Parathyroid adenoma (tissue), 2 donors: ENCODE results near the gene WDR19.

ENCODE experiments used
- H2AFZ ChIP-seq: fragments of 300-600 bp; sonication (generic); one replicate; pipeline ENCODE4 v1.7.0; 2017; ENCODE audit warnings: antibody characterized with exemption, mild to moderate bottlenecking
- H3K27ac ChIP-seq: fragments of 300-600 bp; sonication (generic); one replicate; pipeline ENCODE4 v1.7.0; 2017
- H3K27me3 ChIP-seq: fragments of 300-600 bp; sonication (generic); one replicate; pipeline ENCODE4 v1.7.0; 2017; ENCODE audit warnings: low read length; ENCODE audit not compliant: control insufficient read depth, insufficient read depth
- H3K36me3 ChIP-seq: fragments of 300-600 bp; sonication (generic); one replicate; pipeline ENCODE4 v1.7.0; 2017; ENCODE audit warnings: low read length; ENCODE audit not compliant: control insufficient read depth, insufficient read depth
- H3K4me1 ChIP-seq: fragments of 300-600 bp; sonication (generic); one replicate; pipeline ENCODE4 v1.7.0; 2017; ENCODE audit warnings: control low read depth
- H3K4me2 ChIP-seq: fragments of 300-600 bp; sonication (generic); one replicate; pipeline ENCODE4 v1.7.0; 2017; ENCODE audit warnings: low read length
- H3K4me3 ChIP-seq: fragments of 300-600 bp; sonication (generic); one replicate; pipeline ENCODE4 v1.7.0; 2017; ENCODE audit warnings: low read depth, low read length
- H3K79me2 ChIP-seq: fragments of 300-600 bp; sonication (generic); one replicate; pipeline ENCODE4 v1.7.0; 2017; ENCODE audit warnings: control low read depth
- H3K9ac ChIP-seq: fragments of 300-600 bp; sonication (generic); one replicate; pipeline ENCODE4 v1.7.0; 2017; ENCODE audit warnings: mild to moderate bottlenecking
- H3K9me3 ChIP-seq: fragments of 300-600 bp; sonication (generic); one replicate; pipeline ENCODE4 v1.7.0; 2017; ENCODE audit warnings: low read length; ENCODE audit not compliant: control insufficient read depth
- CTCF ChIP-seq: fragments of 300-600 bp; sonication (generic); IDR thresholded peaks from one replicate; pipeline ENCODE4 v1.7.0; 2017; ENCODE audit warnings: antibody characterized with exemption, mild to moderate bottlenecking
- donor health status: primary hyperparathyroidism.

Gene WDR19

GRCh38 chr4:39295784-39296183, 113.5 kb downstream of the WDR19 start:
- H3K4me1 ChIP-seq, result no peaks in the 10 kb centered on the region
- no peaks in the 10 kb centered on the region for H3K27me3 ChIP-seq
- H2AFZ ChIP-seq, result no peak overlapping the region
- no peak overlapping the region for H3K4me2 ChIP-seq
- no peak overlapping the region for H3K27ac ChIP-seq
- H3K4me3 ChIP-seq, result no peak overlapping the region
- H3K79me2 ChIP-seq, result no peaks in the 10 kb centered on the region
- H3K36me3 ChIP-seq, result no peaks in the 10 kb centered on the region
- H3K9ac ChIP-seq, result no peak overlapping the region
- H3K9me3 ChIP-seq, result no peaks in the 10 kb centered on the region
- TF ChIP-seq CTCF, result no peak

- H3K27me3 ChIP-seq, result no peaks in the 10 kb centered on the region
- no peaks in the 10 kb centered on the region for H3K79me2 ChIP-seq
- H3K27ac ChIP-seq, result no peak overlapping the region
- H3K9ac ChIP-seq, result no peak overlapping the region
- no peak overlapping the region for H3K4me3 ChIP-seq
- no peaks in the 10 kb centered on the region for H3K9me3 ChIP-seq
- TF ChIP-seq CTCF, result no peak
- no peak overlapping the region for H3K4me2 ChIP-seq
- no peaks in the 10 kb centered on the region for H3K36me3 ChIP-seq
- H2AFZ ChIP-seq, result no peak overlapping the region
- H3K4me1 ChIP-seq, result no peaks in the 10 kb centered on the region
Measured at GRCh38 chr4:39302901-39303300, 120.6 kb downstream of the WDR19 start.

- H3K4me1 ChIP-seq, result no peaks in the 10 kb centered on the region
- H3K9me3 ChIP-seq, result no peaks in the 10 kb centered on the region
- H3K27ac ChIP-seq, result no peak overlapping the region
- no peak overlapping the region for H3K4me3 ChIP-seq
- H3K9ac ChIP-seq, result no peak overlapping the region
- H3K79me2 ChIP-seq, result no peaks in the 10 kb centered on the region
- H2AFZ ChIP-seq, result no peak overlapping the region
- H3K4me2 ChIP-seq, result no peak overlapping the region
- H3K27me3 ChIP-seq, result no peaks in the 10 kb centered on the region
- no peaks in the 10 kb centered on the region for H3K36me3 ChIP-seq
- TF ChIP-seq CTCF, result no peak
Measured at GRCh38 chr4:39303871-39304270, 121.5 kb downstream of the WDR19 start.

GRCh38 chr4:39304651-39305050, 122.3 kb downstream of the WDR19 start:
- Histone ChIP-seq H3K36me3 (no peaks in the 10 kb centered on the region), H3K9me3 (no peaks in the 10 kb centered on the region), H2AFZ (no peak overlapping the region), H3K9ac (no peak overlapping the region), H3K79me2 (no peaks in the 10 kb centered on the region), H3K27ac (no peak overlapping the region), H3K4me1 (no peaks in the 10 kb centered on the region), H3K4me3 (no peak overlapping the region), H3K27me3 (no peaks in the 10 kb centered on the region), H3K4me2 (no peak overlapping the region)
- no peak for TF ChIP-seq CTCF

- no peak for TF ChIP-seq CTCF
Measured at GRCh38 chr4:39305912-39306677, 123.8 kb downstream of the WDR19 start.

More at GRCh38 chr4:39305912-39306677, 123.8 kb downstream of the WDR19 start:
- H3K4me2 ChIP-seq, result no peak overlapping the region
- H3K9me3 ChIP-seq, result no peaks in the 10 kb centered on the region
- H3K9ac ChIP-seq, result no peak overlapping the region
- no peak overlapping the region for H3K4me3 ChIP-seq
- no peak overlapping the region for H3K27ac ChIP-seq
- H3K36me3 ChIP-seq, result no peaks in the 10 kb centered on the region
- H3K27me3 ChIP-seq, result no peaks in the 10 kb centered on the region
- no peaks in the 10 kb centered on the region for H3K79me2 ChIP-seq
- H3K4me1 ChIP-seq, result no peaks in the 10 kb centered on the region
- H2AFZ ChIP-seq, result no peak overlapping the region
